ENCODE measurements around the gene MRPS2. TPM values are rescaled to one million over a fixed set of nuclear protein-coding genes. Genes with fewer than 3 reads are reported as not detected.

The MRPS2 gene
- total RNA-seq, 4 donors from 2014 or later, result 51.5 to 61.7 (median 55.1) TPM

DNA sequence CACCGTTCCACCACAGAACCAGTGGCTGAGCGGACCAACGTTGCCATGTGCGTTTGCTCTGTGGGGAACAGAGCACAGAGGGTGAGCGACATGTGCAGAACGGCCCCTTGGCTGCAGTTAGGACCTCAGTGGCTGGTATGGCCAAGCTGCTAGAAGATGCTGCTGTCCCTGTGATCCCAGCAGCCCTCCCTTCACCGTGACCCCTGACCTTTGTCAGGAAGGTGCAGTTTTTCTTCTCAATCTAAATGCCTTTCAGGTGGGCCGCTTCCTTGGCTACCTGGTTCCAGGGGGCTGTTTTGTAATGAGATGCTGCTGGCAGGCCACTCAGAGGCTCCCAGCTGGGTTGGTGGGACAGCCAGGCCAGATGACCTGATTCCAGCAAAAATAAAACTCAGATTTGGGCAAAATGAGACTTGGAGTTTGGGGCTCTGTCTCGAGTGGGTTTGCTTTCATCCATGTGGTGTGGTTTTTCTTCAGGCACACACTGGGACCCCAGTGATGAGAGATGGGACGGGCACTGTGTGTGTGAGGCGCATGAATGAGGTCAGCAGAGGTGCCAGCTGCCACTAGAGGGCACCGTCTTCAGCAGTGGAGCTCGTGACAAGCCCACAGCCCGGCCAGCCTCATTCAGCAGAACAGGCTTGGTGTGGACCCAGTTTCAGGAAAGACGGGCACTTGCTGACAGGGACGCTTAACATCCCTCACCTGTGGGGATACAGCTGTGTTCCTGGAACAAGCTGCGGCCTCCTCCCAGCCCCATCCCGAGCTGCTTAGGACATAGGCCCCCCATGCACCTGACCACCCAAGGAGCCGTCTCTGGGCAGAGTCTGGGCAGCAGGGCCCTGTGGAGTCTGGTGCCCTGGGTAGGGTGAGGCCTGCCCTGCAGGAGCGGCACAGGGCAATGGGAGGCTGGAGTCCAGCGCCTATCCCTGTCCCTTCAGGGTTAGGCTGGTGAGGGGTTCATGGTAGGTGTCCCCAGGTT lies 4.1 kb downstream of the MRPS2 start:
- Histone ChIP-seq H3K9me3 (no peaks in the 10 kb centered on the region), H3K27ac (no peak overlapping the region), H3K27me3 (no peaks in the 10 kb centered on the region), H3K4me1 (peaks cover 28% of the 10 kb centered on the region), H3K4me3 (no peak overlapping the region), H3K36me3 (peaks cover 24% of the 10 kb centered on the region)
- 36% methylated on average over 9 of the region's 21 CpGs for WGBS
- peak in 1 of 2 donors; percentile 64 for DNase-seq (ENCODE audit: low spot score in 2 of 2)
- TF ChIP-seq, protein P1, sequence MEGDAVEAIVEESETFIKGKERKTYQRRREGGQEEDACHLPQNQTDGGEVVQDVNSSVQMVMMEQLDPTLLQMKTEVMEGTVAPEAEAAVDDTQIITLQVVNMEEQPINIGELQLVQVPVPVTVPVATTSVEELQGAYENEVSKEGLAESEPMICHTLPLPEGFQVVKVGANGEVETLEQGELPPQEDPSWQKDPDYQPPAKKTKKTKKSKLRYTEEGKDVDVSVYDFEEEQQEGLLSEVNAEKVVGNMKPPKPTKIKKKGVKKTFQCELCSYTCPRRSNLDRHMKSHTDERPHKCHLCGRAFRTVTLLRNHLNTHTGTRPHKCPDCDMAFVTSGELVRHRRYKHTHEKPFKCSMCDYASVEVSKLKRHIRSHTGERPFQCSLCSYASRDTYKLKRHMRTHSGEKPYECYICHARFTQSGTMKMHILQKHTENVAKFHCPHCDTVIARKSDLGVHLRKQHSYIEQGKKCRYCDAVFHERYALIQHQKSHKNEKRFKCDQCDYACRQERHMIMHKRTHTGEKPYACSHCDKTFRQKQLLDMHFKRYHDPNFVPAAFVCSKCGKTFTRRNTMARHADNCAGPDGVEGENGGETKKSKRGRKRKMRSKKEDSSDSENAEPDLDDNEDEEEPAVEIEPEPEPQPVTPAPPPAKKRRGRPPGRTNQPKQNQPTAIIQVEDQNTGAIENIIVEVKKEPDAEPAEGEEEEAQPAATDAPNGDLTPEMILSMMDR (IDR thresholded peaks at IDR 0.05), result peak; percentile 23 to 80
- no peak for TF ChIP-seq POLR2AphosphoS5 (IDR thresholded peaks at IDR 0.05)
- no peak for TF ChIP-seq EP300 (IDR thresholded peaks at IDR 0.05)

DNA sequence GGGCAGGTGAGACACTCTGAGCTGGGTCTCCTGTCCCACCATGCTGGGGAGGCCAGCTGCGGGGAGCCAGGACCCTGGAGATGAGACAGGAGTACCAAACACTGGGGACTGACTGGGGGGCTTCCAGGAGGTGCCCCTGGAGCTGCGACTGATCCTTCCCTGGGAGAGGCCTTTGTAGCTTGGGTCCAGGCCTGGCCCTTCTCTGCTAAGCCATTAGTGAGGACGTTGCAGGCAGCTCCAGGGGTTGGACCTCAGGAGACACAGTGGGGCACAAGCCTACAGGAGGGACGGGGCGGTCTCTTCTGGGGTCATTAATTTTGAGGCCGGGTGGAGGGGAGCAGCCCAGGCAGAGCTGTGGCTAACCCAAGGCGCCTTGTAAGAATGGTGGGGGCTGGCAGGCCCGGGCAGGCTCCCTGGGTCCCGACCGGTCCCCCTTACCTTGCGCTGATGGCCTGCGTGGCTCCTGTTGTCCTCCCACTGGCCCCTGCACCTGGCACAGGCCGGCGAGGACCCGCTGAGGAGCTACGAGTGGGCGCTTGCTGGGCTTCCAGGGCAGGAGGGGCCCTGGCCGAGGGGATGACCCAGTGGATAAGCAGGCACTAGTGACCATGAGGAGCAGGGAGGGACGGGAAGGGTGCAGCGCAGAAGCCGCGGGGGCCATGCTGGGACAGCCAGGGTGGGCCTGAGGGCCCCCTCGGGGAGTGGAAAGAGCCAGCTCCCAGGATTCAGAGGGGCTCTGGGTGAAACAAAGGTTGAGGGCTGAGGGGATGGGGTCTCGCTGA lies 5.1 kb downstream of the MRPS2 start:
- WGBS, result 83% methylated on average over 10 of the region's 24 CpGs
- H3K4me3 ChIP-seq, result no peak overlapping the region
- peak in 1 of 2 donors; percentile 55 for DNase-seq (ENCODE audit: low spot score in 2 of 2)
- no peaks in the 10 kb centered on the region for H3K9me3 ChIP-seq
- peaks cover 18% of the 10 kb centered on the region for H3K4me1 ChIP-seq
- no peak for TF ChIP-seq POLR2AphosphoS5 (IDR thresholded peaks at IDR 0.05)
- no peak for TF ChIP-seq POLR2A (IDR thresholded peaks at IDR 0.05)
- TF ChIP-seq, protein P1 (IDR thresholded peaks at IDR 0.05), result no peak
- TF ChIP-seq EP300 (IDR thresholded peaks at IDR 0.05), result no peak
- H3K36me3 ChIP-seq, result peaks cover 24% of the 10 kb centered on the region
- no peak overlapping the region for H3K27ac ChIP-seq
- H3K27me3 ChIP-seq, result no peaks in the 10 kb centered on the region

DNA sequence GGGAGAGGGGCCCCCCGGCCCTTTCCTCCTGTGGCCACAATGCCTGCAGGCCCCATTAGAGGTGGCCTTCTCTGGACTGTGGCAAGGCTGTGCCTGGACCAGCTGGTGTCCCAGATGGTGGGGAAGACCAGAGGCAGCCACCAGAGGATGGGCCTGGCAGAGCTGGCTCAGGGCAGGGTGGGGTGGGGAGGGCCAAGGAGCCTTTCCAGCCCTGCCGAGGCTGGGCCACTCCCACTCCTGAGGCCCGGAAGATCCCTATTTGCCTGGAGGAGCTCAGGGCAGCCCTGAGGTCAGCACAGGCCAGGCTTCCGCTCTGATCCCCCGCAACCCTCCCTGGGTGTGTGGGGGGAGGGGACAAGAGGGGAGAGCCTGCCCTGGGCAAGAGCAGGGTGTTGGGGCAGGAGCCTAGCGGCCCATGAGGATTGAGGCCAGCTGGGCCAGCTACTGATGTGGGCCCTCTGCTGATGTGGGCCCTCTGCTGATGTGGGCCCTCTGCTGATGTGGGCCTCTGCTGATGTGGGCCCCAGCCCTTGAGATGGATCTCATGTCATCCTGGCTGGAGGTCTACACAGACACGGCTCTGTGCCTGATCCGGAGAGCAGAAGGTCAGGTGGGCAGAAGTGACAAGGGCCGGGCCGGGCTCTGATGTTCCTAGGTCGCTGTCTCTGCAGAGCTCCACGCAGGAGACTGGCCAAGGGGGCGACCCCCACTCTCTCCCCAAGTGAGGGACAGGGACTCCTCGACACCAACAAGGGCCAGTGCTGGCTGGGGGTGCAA lies 6.0 kb downstream of the MRPS2 start:
- Histone ChIP-seq H3K27me3 (no peaks in the 10 kb centered on the region), H3K4me3 (no peak overlapping the region), H3K27ac (no peak overlapping the region), H3K9me3 (no peaks in the 10 kb centered on the region), H3K4me1 (peaks cover 12% of the 10 kb centered on the region), H3K36me3 (peaks cover 24% of the 10 kb centered on the region)
- TF ChIP-seq, protein P1 (IDR thresholded peaks at IDR 0.05), result no peak
- no peak for TF ChIP-seq POLR2AphosphoS5 (IDR thresholded peaks at IDR 0.05)
- TF ChIP-seq POLR2A (IDR thresholded peaks at IDR 0.05), result no peak
- TF ChIP-seq EP300 (IDR thresholded peaks at IDR 0.05), result no peak
- DNase-seq (ENCODE audit: low spot score in 2 of 2), result peak in 1 of 2 donors; percentile 52
- no CpG with 5 or more reads among the region's 14 CpGs for WGBS

DNA sequence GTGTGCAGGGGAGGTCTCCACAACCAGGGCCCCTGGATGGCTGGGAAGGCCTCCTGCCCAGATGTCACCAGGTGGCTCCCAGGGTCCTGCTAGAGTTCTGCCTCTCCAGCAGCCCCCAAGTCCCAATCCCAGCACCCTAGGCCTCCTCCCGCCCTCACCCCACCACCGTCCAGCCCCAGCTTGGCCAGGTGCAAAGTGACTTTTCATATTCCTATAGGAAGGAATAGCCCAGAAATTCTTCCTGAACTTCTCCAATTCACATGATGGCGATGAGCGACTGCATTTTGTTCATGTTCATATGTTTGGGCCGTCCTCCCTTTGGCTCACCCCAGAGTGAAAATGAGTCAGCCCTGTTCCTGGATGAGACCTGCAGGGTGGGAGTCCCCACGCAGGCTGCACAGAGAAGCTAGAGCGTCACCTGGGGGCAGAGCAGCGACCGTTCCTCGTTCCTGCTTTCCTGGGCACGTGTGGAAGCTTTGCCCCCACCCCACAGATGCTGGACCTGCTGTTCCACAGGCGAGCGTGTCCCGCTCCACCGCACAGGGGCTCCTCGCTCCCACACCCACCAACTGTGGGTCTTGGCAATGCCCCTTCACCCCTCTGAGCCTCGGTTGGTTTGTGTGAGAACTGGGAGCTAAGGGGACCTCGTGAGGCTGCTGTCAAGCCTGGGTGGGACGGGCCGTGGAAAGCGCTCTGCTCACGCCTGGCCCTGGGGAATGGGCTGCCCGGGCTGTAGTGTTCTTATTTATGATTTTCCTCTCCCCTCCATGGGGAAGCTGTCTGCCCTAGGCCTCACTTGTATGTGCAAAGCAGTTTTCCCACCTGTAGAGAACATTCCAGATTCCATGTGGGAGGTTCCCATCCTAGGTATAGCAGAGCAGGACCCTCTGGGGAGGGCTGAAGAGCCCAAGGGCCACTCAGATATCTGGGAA lies 6.9 kb downstream of the MRPS2 start:
- peak; percentile 37 to 40 for DNase-seq (ENCODE audit: low spot score in 2 of 2)
- Histone ChIP-seq H3K27me3 (no peaks in the 10 kb centered on the region), H3K27ac (no peak overlapping the region), H3K4me3 (no peak overlapping the region), H3K4me1 (peaks cover 4% of the 10 kb centered on the region), H3K36me3 (peaks cover 24% of the 10 kb centered on the region), H3K9me3 (no peaks in the 10 kb centered on the region)
- 87% methylated on average over 22 of the region's 23 CpGs for WGBS
- no peak for TF ChIP-seq POLR2AphosphoS5 (IDR thresholded peaks at IDR 0.05)
- TF ChIP-seq EP300 (IDR thresholded peaks at IDR 0.05), result no peak
- TF ChIP-seq, protein P1 (IDR thresholded peaks at IDR 0.05), result no peak
- TF ChIP-seq POLR2A (IDR thresholded peaks at IDR 0.05), result no peak

Data from suprapubic skin (tissue), 4 donors.